GM21390 (cell line): Measurements from ENCODE around the gene FCHSD2.

Experiments used
- ATAC-seq: cut with Tn5 transposase; IDR thresholded peaks from one replicate; pipeline ENCODE4 v1.9.1; 2021; ENCODE audit not compliant: unreplicated experiment

FCHSD2 gene

GRCh38 chr11:73172992-73173656 is 31.0 kb upstream of the FCHSD2 start:
- ATAC-seq: no peak

GRCh38 chr11:73171436-73172161 is 29.5 kb upstream of the FCHSD2 start:
- ATAC-seq: no peak

GRCh38 chr11:73170140-73170539 is 28.0 kb upstream of the FCHSD2 start:
- no peak for ATAC-seq

GRCh38 chr11:73168925-73169579 is 26.9 kb upstream of the FCHSD2 start:
- no peak for ATAC-seq

- no peak for ATAC-seq
Observed at GRCh38 chr11:73167363-73167954, 25.3 kb upstream of the FCHSD2 start.

GRCh38 chr11:73164803-73165540 is 22.9 kb upstream of the FCHSD2 start:
- no peak for ATAC-seq

- no peak for ATAC-seq
Observed at GRCh38 chr11:73163638-73164174, 21.6 kb upstream of the FCHSD2 start.

- no peak for ATAC-seq
Observed at GRCh38 chr11:73162196-73162740, 20.1 kb upstream of the FCHSD2 start.

GRCh38 chr11:73160005-73160760 is 18.1 kb upstream of the FCHSD2 start:
- ATAC-seq: no peak

GRCh38 chr11:73159297-73159696 is 17.2 kb upstream of the FCHSD2 start:
- no peak for ATAC-seq

- no peak for ATAC-seq
Observed at GRCh38 chr11:73158356-73159051, 16.4 kb upstream of the FCHSD2 start.

GRCh38 chr11:73157101-73158010 is 15.2 kb upstream of the FCHSD2 start:
- peak; percentile 25 for ATAC-seq

GRCh38 chr11:73156686-73157085 is 14.6 kb upstream of the FCHSD2 start:
- ATAC-seq: no peak

GRCh38 chr11:73156114-73156513 is 14.0 kb upstream of the FCHSD2 start:
- no peak for ATAC-seq

GRCh38 chr11:73155102-73155501 is 13.0 kb upstream of the FCHSD2 start:
- ATAC-seq: no peak

GRCh38 chr11:73154178-73154577 is 12.1 kb upstream of the FCHSD2 start:
- ATAC-seq: peak; percentile 48

- ATAC-seq: peak; percentile 63
Observed at GRCh38 chr11:73152861-73153483, 10.9 kb upstream of the FCHSD2 start.
